IMR-90 (cell line): ENCODE results near the gene VAV3. TPM values are rescaled to one million over a fixed set of nuclear protein-coding genes. Genes with fewer than 3 reads are reported as not detected.

Experiments
- ATAC-seq: fragments of 200-7000 bp; cut with Tn5 transposase; 2 replicates; pipeline ENCODE4 v1.9.1; 2020; ENCODE audit warnings: low read depth, mild to moderate bottlenecking, moderate library complexity
- BruUV-seq: library from RNA; stranded (reverse); fragments of 400-500 nt; replicated peaks from 2 replicates; lab custom pipeline; 2021; lab: Mats Ljungman, UMichigan
- CTCF ChIA-PET: fragments of 300-600 bp; formaldehyde crosslinking; extraction: SDS; loops from one replicate; lab custom pipeline; 2021; ENCODE audit warnings: antibody characterized with exemption; lab: Yijun Ruan, JAX
- POLR2A ChIA-PET: fragments of 300-600 bp; sonication (Branson Sonifier 250); formaldehyde crosslinking; loops from one replicate; lab custom pipeline; 2022; ENCODE audit warnings: antibody characterized with exemption; ENCODE audit not compliant: unreplicated experiment; lab: Charles Lee
- DNase-seq: peaks from one replicate; pipeline ENCODE4 v3.0.0; 2013
- H2AFZ ChIP-seq: replicated peaks from 2 replicates; pipeline ENCODE3; 2013; ENCODE audit warnings: low read length, mild to moderate bottlenecking; ENCODE audit not compliant: poor library complexity
- H2AK5ac ChIP-seq: 2 replicates; pipeline ENCODE4 v1.6.1; 2013; ENCODE audit warnings: low read depth, low read length, inconsistent platforms
- H2AK9ac ChIP-seq: replicated peaks from 2 replicates; pipeline ENCODE3; 2013; ENCODE audit warnings: mild to moderate bottlenecking, low read depth, low read length, moderate library complexity; ENCODE audit not compliant: poor library complexity
- H2BK120ac ChIP-seq: 2 replicates; pipeline ENCODE4 v1.6.1; 2013; ENCODE audit warnings: low read depth, low read length, inconsistent platforms
- H2BK15ac ChIP-seq: 3 replicates; pipeline ENCODE4 v1.6.1; 2013; ENCODE audit warnings: low read depth, low read length, inconsistent platforms
- H2BK20ac ChIP-seq: 2 replicates; pipeline ENCODE4 v1.6.1; 2013; ENCODE audit warnings: low read depth, mild to moderate bottlenecking, inconsistent platforms, low read length, moderate library complexity
- H2BK5ac ChIP-seq: 2 replicates; pipeline ENCODE4 v1.6.1; 2013; ENCODE audit warnings: mild to moderate bottlenecking, low read depth, low read length, inconsistent platforms; ENCODE audit not compliant: poor library complexity, severe bottlenecking
- H3K14ac ChIP-seq: replicated peaks from 2 replicates; pipeline ENCODE4 v1.6.1; 2013; ENCODE audit warnings: low read depth, low read length, inconsistent platforms
- H3K18ac ChIP-seq: 2 replicates; pipeline ENCODE4 v1.6.1; 2013; ENCODE audit warnings: low read depth, low read length, control low read depth
- H3K23ac ChIP-seq: 2 replicates; pipeline ENCODE4 v1.6.1; 2013; ENCODE audit warnings: low read depth, low read length, inconsistent platforms
- H3K27ac ChIP-seq: 2 replicates; pipeline ENCODE4 v1.5.1; 2013; ENCODE audit warnings: mild to moderate bottlenecking, control low read depth, low read length; ENCODE audit not compliant: insufficient read depth
- H3K27me3 ChIP-seq: 2 replicates; pipeline ENCODE4 v1.6.1; 2013; ENCODE audit warnings: low read length; ENCODE audit not compliant: control insufficient read depth, insufficient read depth
- H3K36me3 ChIP-seq: 2 replicates; pipeline ENCODE4 v1.6.1; 2013; ENCODE audit warnings: low read length, mixed read lengths; ENCODE audit not compliant: control insufficient read depth, insufficient read depth
- H3K4ac ChIP-seq: 2 replicates; pipeline ENCODE4 v1.6.1; 2013; ENCODE audit warnings: low read depth, low read length, inconsistent platforms
- H3K4me1 ChIP-seq: 2 replicates; pipeline ENCODE4 v1.6.1; 2013; ENCODE audit warnings: low read length, mixed read lengths; ENCODE audit not compliant: control insufficient read depth, insufficient read depth
- H3K4me2 ChIP-seq: 2 replicates; pipeline ENCODE4 v1.6.1; 2013; ENCODE audit warnings: low read depth, mild to moderate bottlenecking, control low read depth, low read length, moderate library complexity
- H3K4me3 ChIP-seq: 2 replicates; pipeline ENCODE4 v1.5.1; 2013; ENCODE audit warnings: low read depth, mild to moderate bottlenecking, control low read depth, low read length, moderate library complexity; ENCODE audit not compliant: insufficient read depth
- H3K56ac ChIP-seq: 2 replicates; pipeline ENCODE4 v1.6.1; 2013; ENCODE audit warnings: low read length, inconsistent platforms; ENCODE audit not compliant: insufficient read depth; ENCODE audit errors: extremely low read depth
- H3K79me1 ChIP-seq, 2 experiments: 2 replicates each; pipeline ENCODE4 v1.6.1; 2013; ENCODE audit warnings: low read length in 2 of 2, inconsistent platforms in 1 of 2, low read depth in 1 of 2
- H3K9ac ChIP-seq: 2 replicates; pipeline ENCODE4 v1.6.1; 2013; ENCODE audit warnings: low read depth, low read length, control low read depth
- H3K9me1 ChIP-seq: 2 replicates; pipeline ENCODE4 v1.6.1; 2013; ENCODE audit warnings: low read length, inconsistent platforms; ENCODE audit not compliant: insufficient read depth
- H3K9me3 ChIP-seq: 2 replicates; pipeline ENCODE4 v1.6.1; 2013; ENCODE audit warnings: low read length; ENCODE audit not compliant: control insufficient read depth, insufficient read depth
- H4K20me1 ChIP-seq: 2 replicates; pipeline ENCODE4 v1.6.1; 2013; ENCODE audit warnings: low read length, inconsistent platforms; ENCODE audit not compliant: insufficient read depth
- H4K5ac ChIP-seq: 2 replicates; pipeline ENCODE4 v1.6.1; 2013; ENCODE audit warnings: mild to moderate bottlenecking, low read depth, low read length, control low read depth
- H4K8ac ChIP-seq, 2 experiments: 2 replicates each; pipeline ENCODE4 v1.6.1; 2013; ENCODE audit warnings: low read depth in 2 of 2, low read length in 2 of 2, control low read depth in 1 of 2, inconsistent platforms in 1 of 2
- H4K91ac ChIP-seq: 2 replicates; pipeline ENCODE4 v1.6.1; 2013; ENCODE audit warnings: low read depth, low read length, inconsistent platforms; ENCODE audit not compliant: insufficient read depth
- BHLHE40 ChIP-seq: fragments of 150-350 bp; IDR thresholded peaks from 2 replicates; pipeline ENCODE4 v1.6.1; 2016; ENCODE audit warnings: mild to moderate bottlenecking, low read depth, low read length
- CEBPB ChIP-seq: IDR thresholded peaks from 2 replicates; pipeline ENCODE4 v1.6.1; 2012; ENCODE audit warnings: low read depth, low read length, improper control_type of control experiment
- CHD1 ChIP-seq: IDR thresholded peaks from 2 replicates; pipeline ENCODE4 v1.6.1; 2012; ENCODE audit warnings: low read depth, low read length, improper control_type of control experiment
- FOS ChIP-seq: fragments of 150-350 bp; IDR thresholded peaks from 2 replicates; pipeline ENCODE4 v1.6.1; 2016; ENCODE audit warnings: low read depth, low read length
- MAFK ChIP-seq: IDR thresholded peaks from 2 replicates; pipeline ENCODE4 v1.6.1; 2012; ENCODE audit warnings: low read depth, low read length, improper control_type of control experiment
- MAZ ChIP-seq: IDR thresholded peaks from 2 replicates; pipeline ENCODE4 v1.6.1; 2012; ENCODE audit warnings: low read depth, mild to moderate bottlenecking, low read length, improper control_type of control experiment, moderate library complexity, borderline replicate concordance
- MXI1 ChIP-seq: IDR thresholded peaks from 2 replicates; pipeline ENCODE4 v1.6.1; 2012; ENCODE audit warnings: low read depth, mild to moderate bottlenecking, low read length, moderate library complexity, borderline replicate concordance
- NFE2L2 ChIP-seq: fragments of 150-350 bp; IDR thresholded peaks from 2 replicates; pipeline ENCODE4 v1.6.1; 2016; ENCODE audit warnings: low read depth, mild to moderate bottlenecking, low read length
- POLR2A ChIP-seq: IDR thresholded peaks from 2 replicates; pipeline ENCODE4 v1.6.1; 2012; ENCODE audit warnings: mild to moderate bottlenecking, low read depth, low read length
- RAD21 ChIP-seq: IDR thresholded peaks from 2 replicates; pipeline ENCODE4 v1.6.1; 2012; ENCODE audit warnings: low read length, improper control_type of control experiment
- RCOR1 ChIP-seq: IDR thresholded peaks from 2 replicates; pipeline ENCODE4 v1.6.1; 2012; ENCODE audit warnings: mild to moderate bottlenecking, low read length, improper control_type of control experiment; ENCODE audit not compliant: insufficient replicate concordance
- RFX5 ChIP-seq: IDR thresholded peaks from 2 replicates; pipeline ENCODE4 v1.8.0; 2012; ENCODE audit warnings: low read depth, mild to moderate bottlenecking, low read length, moderate library complexity
- SMC3 ChIP-seq: fragments of 150-350 bp; IDR thresholded peaks from 2 replicates; pipeline ENCODE4 v1.6.1; 2016; ENCODE audit warnings: low read depth, mild to moderate bottlenecking, antibody characterized with exemption, low read length, moderate library complexity
- WGBS, 2 experiments: methylation state at CpG; one replicate each; pipeline versions ENCODE4 v1.1.5 to v1.1.7; 2013; ENCODE audit warnings: missing lambda C conversion rate in 2 of 2; ENCODE audit not compliant: insufficient read length in 1 of 2; ENCODE audit errors: extremely low coverage in 2 of 2; 5-methylcytosine and 5-hydroxymethylcytosine counted together
- dilution Hi-C: fragments of 300-500 bp; cut with HindIII; formaldehyde crosslinking; loops from one replicate; pipeline ENCODE4 v1.14.3; 2018; ENCODE audit warnings: low sequenced_read_pairs; ENCODE audit not compliant: unreplicated experiment
- in situ Hi-C: fragments of 300-500 bp; cut with MboI; formaldehyde crosslinking; loops from 3 replicates; pipeline ENCODE4 v1.14.3; 2019; ENCODE audit warnings: low sequenced_read_pairs, inconsistent platforms, mixed read lengths
- intact Hi-C: fragments of 100-400 bp; cut with micrococcal nuclease; formaldehyde crosslinking; loops from 2 replicates; pipeline ENCODE4 v1.10.0; 2022
- polyA plus RNA-seq, 3 experiments: library from polyadenylated mRNA; depleted of rRNA; stranded (reverse); fragments of >200 nt; gene quantifications; 2 replicates each; pipeline ENCODE4 v1.2.3, GENCODE V29; 2012; ENCODE audit warnings: low replicate concordance in 1 of 3
- total RNA-seq: library from RNA; depleted of rRNA; stranded (reverse); fragments of >200 nt; gene quantifications from 2 replicates; pipeline ENCODE4 v1.2.3, GENCODE V29; 2012
- TF ChIP-seq, protein P1 (sequence below): conservative IDR thresholded peaks from 2 replicates; pipeline ENCODE4 v1.5.1; 2012; ENCODE audit warnings: mild to moderate bottlenecking, low read depth, low read length, improper control_type of control experiment
- TF ChIP-seq, protein P2 (sequence below): fragments of 150-350 bp; IDR thresholded peaks from 2 replicates; pipeline ENCODE4 v1.6.1; 2016; ENCODE audit warnings: low read depth, mild to moderate bottlenecking, low read length, moderate library complexity, borderline replicate concordance
- TF ChIP-seq, protein P3 (sequence below): fragments of 150-350 bp; IDR thresholded peaks from 2 replicates; pipeline ENCODE4 v1.6.1; 2017; ENCODE audit warnings: mild to moderate bottlenecking, antibody characterized with exemption, low read length, low read depth

Gene VAV3
- total and polyA plus RNA-seq, 2 of the 4 experiments (the other 2 are of a cell fraction), result 0.12 to 0.18 TPM

DNA sequence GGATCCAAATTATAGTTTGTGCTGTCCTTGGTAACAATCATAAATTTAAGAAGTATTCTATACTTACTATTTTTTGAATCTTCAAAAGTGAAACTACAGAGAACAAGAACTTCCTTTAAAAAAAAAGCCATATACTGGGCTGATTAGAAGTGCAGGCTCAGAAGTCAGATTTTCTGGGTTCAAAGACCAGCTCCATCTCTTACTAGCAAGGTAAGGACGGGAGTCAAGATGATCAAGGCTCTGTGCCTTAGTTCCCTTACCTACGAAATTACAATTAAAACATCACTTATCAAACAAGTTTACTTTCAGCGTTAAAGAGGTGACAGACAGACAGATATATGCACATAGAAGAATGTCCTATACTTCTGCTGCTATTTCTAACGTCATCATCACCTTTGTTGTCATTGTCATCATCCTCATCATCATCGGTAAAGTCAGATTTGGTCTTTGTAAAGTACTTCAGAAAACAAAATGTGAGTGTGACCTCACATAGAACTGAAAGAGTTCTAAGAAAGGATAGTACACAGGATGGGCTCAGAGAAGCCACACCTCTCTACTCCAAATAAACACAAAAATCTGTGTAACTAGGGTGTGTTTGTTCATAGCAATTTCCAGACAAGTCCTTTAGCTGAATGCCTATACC lies 178.7 kb downstream of the VAV3 start:
- Histone ChIP-seq H4K5ac (no peak overlapping the region), H4K91ac (no peak overlapping the region), H3K4me3 (no peak overlapping the region), H2AK9ac (no peak overlapping the region), H2AFZ (no peak overlapping the region), H2BK20ac (no peak overlapping the region), H3K9ac (no peak overlapping the region), H3K4ac (no peak overlapping the region), H2BK120ac (no peak overlapping the region), H2BK5ac (no peak overlapping the region), H3K4me1 (no peaks in the 10 kb centered on the region), H3K9me1 (no peaks in the 10 kb centered on the region), H3K18ac (no peak overlapping the region), H3K14ac (no peak overlapping the region), H2AK5ac (no peak overlapping the region), H3K4me2 (no peak overlapping the region), H3K36me3 (no peaks in the 10 kb centered on the region), H3K56ac (no peak overlapping the region), H3K27me3 (no peaks in the 10 kb centered on the region), H2BK15ac (no peak overlapping the region), H3K79me1 (no peaks in the 10 kb centered on the region), H3K23ac (no peak overlapping the region), H3K9me3 (no peaks in the 10 kb centered on the region), H4K20me1 (no peaks in the 10 kb centered on the region), H4K8ac (no peak overlapping the region), H3K27ac (no peak overlapping the region)
- ChIA-PET POLR2A (no interaction called here), CTCF (interaction anchor here (0.8 kb wide), 1 partner anchor 339 kb away, joined by 3 read pairs; no protein-coding TSS in a partner anchor)
- ATAC-seq (no peak), DNase-seq (no peak)
- no TSS peak for BruUV-seq
- in situ Hi-C loops, result loop anchor here (5.0 kb wide), 1 partner anchor 341 kb away; no protein-coding TSS in a partner anchor
- 27% methylated on average over 2 of the region's 5 CpGs; no CpG with 5 or more reads in 1 of the 2 experiments for WGBS, 2 experiments
- TF ChIP-seq MAFK (no peak), CEBPB (no peak), RAD21 (no peak), FOS (no peak), RCOR1 (no peak), POLR2A (no peak), SMC3 (no peak), NFE2L2 (no peak), BHLHE40 (no peak), CHD1 (no peak), MXI1 (no peak), MAZ (no peak), RFX5 (no peak)
- TF ChIP-seq, protein P1, sequence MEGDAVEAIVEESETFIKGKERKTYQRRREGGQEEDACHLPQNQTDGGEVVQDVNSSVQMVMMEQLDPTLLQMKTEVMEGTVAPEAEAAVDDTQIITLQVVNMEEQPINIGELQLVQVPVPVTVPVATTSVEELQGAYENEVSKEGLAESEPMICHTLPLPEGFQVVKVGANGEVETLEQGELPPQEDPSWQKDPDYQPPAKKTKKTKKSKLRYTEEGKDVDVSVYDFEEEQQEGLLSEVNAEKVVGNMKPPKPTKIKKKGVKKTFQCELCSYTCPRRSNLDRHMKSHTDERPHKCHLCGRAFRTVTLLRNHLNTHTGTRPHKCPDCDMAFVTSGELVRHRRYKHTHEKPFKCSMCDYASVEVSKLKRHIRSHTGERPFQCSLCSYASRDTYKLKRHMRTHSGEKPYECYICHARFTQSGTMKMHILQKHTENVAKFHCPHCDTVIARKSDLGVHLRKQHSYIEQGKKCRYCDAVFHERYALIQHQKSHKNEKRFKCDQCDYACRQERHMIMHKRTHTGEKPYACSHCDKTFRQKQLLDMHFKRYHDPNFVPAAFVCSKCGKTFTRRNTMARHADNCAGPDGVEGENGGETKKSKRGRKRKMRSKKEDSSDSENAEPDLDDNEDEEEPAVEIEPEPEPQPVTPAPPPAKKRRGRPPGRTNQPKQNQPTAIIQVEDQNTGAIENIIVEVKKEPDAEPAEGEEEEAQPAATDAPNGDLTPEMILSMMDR, result no peak
- TF ChIP-seq, protein P2, sequence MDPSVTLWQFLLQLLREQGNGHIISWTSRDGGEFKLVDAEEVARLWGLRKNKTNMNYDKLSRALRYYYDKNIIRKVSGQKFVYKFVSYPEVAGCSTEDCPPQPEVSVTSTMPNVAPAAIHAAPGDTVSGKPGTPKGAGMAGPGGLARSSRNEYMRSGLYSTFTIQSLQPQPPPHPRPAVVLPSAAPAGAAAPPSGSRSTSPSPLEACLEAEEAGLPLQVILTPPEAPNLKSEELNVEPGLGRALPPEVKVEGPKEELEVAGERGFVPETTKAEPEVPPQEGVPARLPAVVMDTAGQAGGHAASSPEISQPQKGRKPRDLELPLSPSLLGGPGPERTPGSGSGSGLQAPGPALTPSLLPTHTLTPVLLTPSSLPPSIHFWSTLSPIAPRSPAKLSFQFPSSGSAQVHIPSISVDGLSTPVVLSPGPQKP, result no peak
- TF ChIP-seq, protein P3, sequence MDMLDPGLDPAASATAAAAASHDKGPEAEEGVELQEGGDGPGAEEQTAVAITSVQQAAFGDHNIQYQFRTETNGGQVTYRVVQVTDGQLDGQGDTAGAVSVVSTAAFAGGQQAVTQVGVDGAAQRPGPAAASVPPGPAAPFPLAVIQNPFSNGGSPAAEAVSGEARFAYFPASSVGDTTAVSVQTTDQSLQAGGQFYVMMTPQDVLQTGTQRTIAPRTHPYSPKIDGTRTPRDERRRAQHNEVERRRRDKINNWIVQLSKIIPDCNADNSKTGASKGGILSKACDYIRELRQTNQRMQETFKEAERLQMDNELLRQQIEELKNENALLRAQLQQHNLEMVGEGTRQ, result no peak
- dilution Hi-C loops, result no loop called here
- intact Hi-C loops, result loop anchor here (10.0 kb wide), 3 partner anchors 418 to 848 kb away; partner anchors contain the start of gene SLC25A24
